ENCODE results near the gene PRKAG2. TPM values are rescaled to one million over a fixed set of nuclear protein-coding genes. Genes with fewer than 3 reads are reported as not detected.

Gene PRKAG2
- total and polyA plus RNA-seq, 2 donors, result 37.9 to 71.6 TPM

DNA sequence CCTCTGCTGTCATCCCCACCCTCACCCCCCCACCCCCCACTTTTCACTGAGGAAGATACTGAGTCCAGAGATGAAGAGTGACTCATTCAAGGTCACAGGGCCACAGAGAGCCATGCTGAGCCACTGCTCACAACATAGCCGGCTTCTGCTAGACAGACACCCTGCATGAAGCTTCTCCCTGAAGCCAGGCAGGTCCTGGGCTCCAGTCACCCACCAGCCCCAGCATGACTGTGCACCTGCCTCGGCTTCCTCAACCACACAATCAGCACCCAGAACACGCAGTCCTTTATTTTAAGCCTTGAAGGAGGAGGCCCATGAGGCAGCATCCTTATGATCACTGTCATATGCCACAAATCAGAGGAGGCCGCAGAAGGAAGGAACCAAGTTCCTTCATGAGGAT lies 19.2 kb upstream of the PRKAG2 start:
- no peaks in the 10 kb centered on the region for H3K36me3 ChIP-seq (ENCODE audit: insufficient read depth)
- H3K4me1 ChIP-seq (ENCODE audit: insufficient read depth), result no peaks in the 10 kb centered on the region
- DNase-seq (ENCODE audit: extremely low spot score), result no peak
- no peak overlapping the region for H3K27ac ChIP-seq (ENCODE audit: low read depth)
- H3K4me3 ChIP-seq (ENCODE audit: low read depth, low read length), result no peak overlapping the region
- 90% methylated on average over 4 of the region's 4 CpGs for WGBS

DNA sequence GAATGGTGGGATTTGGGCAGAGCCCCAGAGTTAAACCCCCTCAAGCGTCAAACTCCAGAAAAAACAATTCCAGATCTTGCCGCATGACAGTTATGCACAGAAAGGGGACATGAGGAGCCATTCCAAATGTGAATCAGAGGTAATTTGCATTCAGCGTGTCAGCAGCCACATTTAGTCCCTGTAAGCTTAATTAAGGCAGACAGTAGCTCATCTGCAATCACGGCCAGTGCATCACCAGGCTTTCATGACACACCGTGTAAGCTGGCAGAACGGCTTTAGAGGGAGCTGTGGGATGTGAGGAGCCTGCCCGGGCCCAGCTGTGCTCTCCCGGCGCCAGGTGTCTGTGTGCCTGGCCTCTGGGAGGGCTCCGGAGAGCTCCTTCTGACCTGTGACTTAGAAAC lies 18.7 kb upstream of the PRKAG2 start:
- H3K36me3 ChIP-seq (ENCODE audit: insufficient read depth), result no peaks in the 10 kb centered on the region
- H3K4me3 ChIP-seq (ENCODE audit: low read depth, low read length), result no peak overlapping the region
- WGBS, result 85% methylated on average over 10 of the region's 10 CpGs
- no peaks in the 10 kb centered on the region for H3K4me1 ChIP-seq (ENCODE audit: insufficient read depth)
- H3K27ac ChIP-seq (ENCODE audit: low read depth), result no peak overlapping the region
- no peak for DNase-seq (ENCODE audit: extremely low spot score)

DNA sequence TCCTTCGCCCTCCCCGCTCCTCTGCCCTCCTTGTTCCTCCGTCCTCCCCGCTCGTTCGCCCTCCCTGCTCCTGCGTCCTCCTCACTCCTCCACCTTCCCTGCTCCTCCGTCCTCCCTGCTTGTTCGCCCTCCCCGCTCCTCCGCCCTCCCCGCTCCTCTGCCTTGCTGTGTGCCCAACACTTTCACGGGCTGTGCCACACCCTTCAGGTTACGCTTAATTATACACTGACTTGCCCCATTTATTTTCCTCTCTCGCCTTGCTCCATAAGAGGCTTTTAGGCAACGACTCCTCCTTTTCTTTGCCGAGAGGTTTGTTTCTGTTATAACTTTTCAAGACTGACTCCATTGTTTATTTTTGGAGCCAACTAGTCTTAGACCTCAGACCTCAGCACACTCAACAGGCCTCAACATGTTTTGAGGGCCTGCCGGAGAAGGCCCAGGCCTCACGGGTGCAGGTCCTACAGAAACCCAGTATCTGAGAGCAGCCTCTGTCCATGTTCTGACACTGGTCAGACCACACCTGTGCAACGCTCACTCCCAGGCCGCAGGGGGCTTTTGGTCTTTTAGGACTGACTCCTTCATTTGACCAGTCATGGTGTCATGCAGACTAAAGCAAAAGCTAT lies 18.2 kb upstream of the PRKAG2 start:
- 80% methylated on average over 21 of the region's 21 CpGs for WGBS
- H3K4me1 ChIP-seq (ENCODE audit: insufficient read depth), result no peaks in the 10 kb centered on the region
- H3K4me3 ChIP-seq (ENCODE audit: low read depth, low read length), result no peak overlapping the region
- H3K36me3 ChIP-seq (ENCODE audit: insufficient read depth), result no peaks in the 10 kb centered on the region
- no peak overlapping the region for H3K27ac ChIP-seq (ENCODE audit: low read depth)
- DNase-seq (ENCODE audit: extremely low spot score), result no peak

DNA sequence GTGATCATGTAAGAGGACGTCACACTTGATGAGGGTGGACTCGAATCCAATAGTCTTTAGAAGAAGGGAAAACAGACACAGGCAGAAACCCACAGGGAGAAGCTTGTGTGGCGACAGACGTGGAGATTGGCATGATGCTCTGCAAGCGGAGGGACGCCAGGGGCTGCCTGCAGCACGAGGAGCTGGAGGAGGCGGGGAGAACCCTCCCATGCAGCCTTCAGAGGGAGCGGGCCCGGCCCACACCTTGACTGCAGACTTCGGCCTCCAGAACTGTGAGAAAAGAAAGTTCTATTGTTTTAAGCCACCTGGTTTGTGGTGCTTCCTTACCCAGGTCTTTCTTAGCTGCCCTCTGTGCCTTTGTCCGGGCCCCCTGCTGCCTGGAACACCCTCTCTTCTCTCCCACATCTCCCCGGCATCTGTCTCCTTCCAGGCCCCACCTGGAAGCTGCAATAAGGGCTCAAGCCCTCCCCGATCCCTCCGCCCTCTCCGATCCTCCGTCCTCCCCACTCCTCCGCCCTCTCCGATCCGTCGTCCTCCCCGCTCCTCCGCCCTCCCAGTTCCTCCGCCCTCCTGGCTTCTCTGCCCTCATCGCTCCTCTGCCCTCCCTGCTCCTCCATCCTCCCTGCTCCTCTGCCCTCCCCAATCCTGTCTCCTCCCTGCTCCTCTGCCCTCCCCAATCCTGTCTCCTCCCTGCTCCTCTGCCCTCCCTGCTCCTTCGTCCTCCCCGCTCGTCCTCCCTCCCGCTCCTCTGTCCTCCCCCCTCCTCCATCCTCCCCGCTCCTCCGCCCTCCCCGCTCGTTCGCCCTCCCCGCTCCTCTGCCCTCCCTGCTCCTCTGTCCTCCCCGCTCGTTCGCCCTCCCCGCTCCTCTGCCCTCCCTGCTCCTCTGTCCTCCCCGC lies 17.4 kb upstream of the PRKAG2 start:
- H3K4me3 ChIP-seq (ENCODE audit: low read depth, low read length), result no peak overlapping the region
- H3K36me3 ChIP-seq (ENCODE audit: insufficient read depth), result no peaks in the 10 kb centered on the region
- no peaks in the 10 kb centered on the region for H3K4me1 ChIP-seq (ENCODE audit: insufficient read depth)
- DNase-seq (ENCODE audit: extremely low spot score), result no peak
- H3K27ac ChIP-seq (ENCODE audit: low read depth), result no peak overlapping the region
- 87% methylated on average over 39 of the region's 40 CpGs for WGBS

DNA sequence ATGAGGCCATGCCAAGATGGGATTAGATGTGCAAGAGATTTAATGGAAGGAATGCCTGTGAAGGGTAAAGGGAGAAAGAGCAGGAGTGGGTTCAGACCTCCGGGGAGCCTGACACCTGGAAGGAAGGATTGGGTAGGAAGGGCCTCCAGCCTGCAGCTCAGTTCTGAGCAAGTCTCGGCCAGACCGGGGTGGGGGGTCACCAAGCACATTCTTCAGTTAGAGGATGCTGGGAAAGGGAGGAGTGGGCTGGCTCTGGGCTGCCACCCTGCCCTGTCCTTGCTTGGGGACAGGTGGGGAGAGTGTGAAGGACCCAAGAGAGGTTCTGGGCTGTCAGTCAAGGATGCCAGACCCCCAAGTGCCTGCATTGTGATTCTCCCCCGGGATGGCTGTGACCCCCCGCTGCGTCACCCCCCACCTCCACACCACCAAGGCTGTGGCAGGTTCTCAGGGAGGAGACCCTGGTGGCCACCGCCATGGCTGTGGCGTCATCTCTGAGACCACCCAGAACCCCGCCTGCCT lies 16.5 kb upstream of the PRKAG2 start:
- Histone ChIP-seq H3K4me1 (ENCODE audit: insufficient read depth) (no peaks in the 10 kb centered on the region), H3K27ac (ENCODE audit: low read depth) (no peak overlapping the region), H3K4me3 (ENCODE audit: low read depth, low read length) (no peak overlapping the region), H3K36me3 (ENCODE audit: insufficient read depth) (no peaks in the 10 kb centered on the region)
- 75% methylated on average over 9 of the region's 9 CpGs for WGBS
- no peak for DNase-seq (ENCODE audit: extremely low spot score)

DNA sequence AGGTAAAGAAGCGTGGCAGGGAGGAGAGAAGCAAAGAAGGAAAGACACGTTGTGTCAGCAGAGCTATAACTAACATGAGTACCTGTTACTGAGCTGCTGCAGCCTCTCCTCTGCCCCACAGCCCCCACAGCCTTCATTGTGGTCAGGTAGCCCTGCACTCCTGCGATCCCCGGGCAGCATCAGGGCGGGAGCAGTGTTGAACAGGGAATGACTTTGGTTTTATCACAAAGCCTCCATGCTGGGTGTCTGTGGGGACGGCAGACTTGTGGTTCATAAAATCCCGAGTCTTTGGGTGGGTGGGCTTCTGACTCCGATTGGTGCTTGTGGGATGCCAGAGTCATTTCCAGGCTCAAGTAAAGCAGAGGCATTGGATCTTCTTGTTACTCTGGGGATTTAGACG lies 14.8 kb upstream of the PRKAG2 start:
- H3K27ac ChIP-seq (ENCODE audit: low read depth), result no peak overlapping the region
- 42% methylated on average over 9 of the region's 9 CpGs for WGBS
- no peaks in the 10 kb centered on the region for H3K4me1 ChIP-seq (ENCODE audit: insufficient read depth)
- no peaks in the 10 kb centered on the region for H3K36me3 ChIP-seq (ENCODE audit: insufficient read depth)
- DNase-seq (ENCODE audit: extremely low spot score), result no peak
- no peak overlapping the region for H3K4me3 ChIP-seq (ENCODE audit: low read depth, low read length)

DNA sequence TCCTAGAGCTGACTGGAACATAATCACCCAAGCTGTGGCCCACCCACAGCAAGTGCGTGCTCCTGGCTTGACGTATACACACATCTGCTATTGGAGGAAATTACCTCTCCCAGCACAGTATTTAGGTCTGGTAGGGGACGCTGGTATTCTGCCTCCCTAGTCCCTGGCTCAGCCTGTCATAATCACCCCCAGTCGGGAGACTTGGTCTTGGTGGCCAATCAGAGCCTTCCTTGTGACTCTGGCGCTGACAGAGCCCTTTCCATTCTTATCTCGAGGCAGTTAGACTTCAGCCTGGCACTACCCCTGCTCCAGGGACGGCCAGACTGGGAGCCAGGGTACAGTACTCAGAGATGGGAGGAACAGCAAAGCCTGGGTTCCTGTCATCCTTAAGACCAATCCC lies 14.3 kb upstream of the PRKAG2 start:
- Histone ChIP-seq H3K4me1 (ENCODE audit: insufficient read depth) (no peaks in the 10 kb centered on the region), H3K4me3 (ENCODE audit: low read depth, low read length) (no peak overlapping the region), H3K27ac (ENCODE audit: low read depth) (no peak overlapping the region), H3K36me3 (ENCODE audit: insufficient read depth) (no peaks in the 10 kb centered on the region)
- no peak for DNase-seq (ENCODE audit: extremely low spot score)
- WGBS, result 52% methylated on average over 7 of the region's 7 CpGs

DNA sequence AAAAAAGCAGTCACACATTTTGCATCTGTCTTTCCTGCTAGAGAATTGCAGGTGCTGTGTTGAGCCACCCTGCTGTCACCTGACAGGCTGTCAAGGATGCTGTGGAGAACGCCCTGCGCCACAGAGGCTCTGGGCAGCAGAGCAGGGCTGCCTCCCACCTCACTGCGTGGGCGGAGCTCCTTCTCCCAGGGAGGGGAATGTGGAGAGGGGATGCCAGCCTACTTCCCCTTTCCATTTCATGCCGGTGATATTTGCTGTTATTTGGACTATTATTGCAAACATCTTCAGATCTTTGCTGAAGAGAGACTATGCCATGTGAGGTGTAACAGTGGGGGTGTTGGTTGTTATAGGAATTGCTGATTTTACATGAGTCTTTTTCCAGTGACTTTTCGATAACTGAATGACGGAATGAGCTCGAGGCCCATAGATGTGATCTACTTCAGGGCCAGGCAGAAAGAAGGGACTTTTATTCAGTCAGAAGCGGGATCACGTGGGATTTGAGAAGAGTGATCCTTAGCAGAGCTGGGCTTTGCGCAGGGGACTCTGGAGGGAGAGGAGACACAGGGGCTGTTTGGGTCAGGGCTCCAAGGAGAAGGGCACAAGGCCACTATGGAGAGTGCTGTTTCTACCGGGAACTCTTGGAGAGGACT lies 13.6 kb upstream of the PRKAG2 start:
- no peaks in the 10 kb centered on the region for H3K4me1 ChIP-seq (ENCODE audit: insufficient read depth)
- H3K36me3 ChIP-seq (ENCODE audit: insufficient read depth), result no peaks in the 10 kb centered on the region
- no peak for DNase-seq (ENCODE audit: extremely low spot score)
- no peak overlapping the region for H3K4me3 ChIP-seq (ENCODE audit: low read depth, low read length)
- 68% methylated on average over 12 of the region's 12 CpGs for WGBS
- H3K27ac ChIP-seq (ENCODE audit: low read depth), result no peak overlapping the region

DNA sequence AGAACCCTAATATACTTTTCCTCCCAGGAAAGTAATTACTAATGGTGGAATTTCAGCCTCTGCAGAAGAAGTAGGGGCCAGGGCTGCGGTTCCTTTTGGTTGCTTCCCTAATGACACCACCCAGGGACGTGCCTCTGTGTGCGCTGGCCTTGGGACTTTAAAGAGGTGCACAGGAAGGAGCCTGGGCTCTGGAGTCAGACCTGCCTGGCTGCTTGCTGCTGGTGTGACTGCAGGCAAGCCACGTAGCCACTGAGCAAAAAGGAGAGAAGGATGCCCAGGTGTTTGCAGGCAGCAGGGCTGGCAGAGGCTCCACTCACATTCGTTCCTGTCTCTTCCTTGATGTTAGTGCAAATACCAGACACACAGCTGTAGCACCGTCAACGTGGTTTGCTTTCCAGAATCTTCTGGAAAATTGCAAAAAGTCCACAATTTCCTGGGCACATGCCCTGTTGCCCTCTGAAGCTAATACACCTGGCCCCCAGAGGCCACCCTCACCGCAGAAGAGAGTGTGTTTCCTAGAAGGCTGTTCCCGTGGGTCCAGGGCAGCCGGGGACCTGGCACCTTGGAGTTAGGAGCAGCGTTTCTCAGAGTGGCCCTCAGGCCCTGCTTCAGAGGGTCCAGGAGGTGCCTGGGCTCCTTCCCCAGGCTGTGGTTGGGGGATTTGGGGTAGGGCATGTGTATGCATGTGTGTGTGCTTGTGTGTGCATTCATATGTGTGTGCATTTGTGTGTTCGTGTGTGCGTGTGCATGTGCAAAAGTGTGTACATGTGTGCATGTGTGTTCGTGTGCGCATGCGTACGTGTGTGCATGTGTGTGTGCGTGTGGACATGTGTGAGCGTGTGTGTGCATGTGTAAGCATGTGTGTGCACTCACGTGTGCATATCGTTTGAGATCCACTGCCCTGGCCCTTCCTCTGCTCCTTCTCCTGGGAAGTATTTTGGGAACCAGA lies 12.8 kb upstream of the PRKAG2 start:
- no peak for DNase-seq (ENCODE audit: extremely low spot score)
- Histone ChIP-seq H3K4me3 (ENCODE audit: low read depth, low read length) (no peak overlapping the region), H3K4me1 (ENCODE audit: insufficient read depth) (no peaks in the 10 kb centered on the region), H3K27ac (ENCODE audit: low read depth) (no peak overlapping the region), H3K36me3 (ENCODE audit: insufficient read depth) (no peaks in the 10 kb centered on the region)
- 81% methylated on average over 21 of the region's 21 CpGs for WGBS

DNA sequence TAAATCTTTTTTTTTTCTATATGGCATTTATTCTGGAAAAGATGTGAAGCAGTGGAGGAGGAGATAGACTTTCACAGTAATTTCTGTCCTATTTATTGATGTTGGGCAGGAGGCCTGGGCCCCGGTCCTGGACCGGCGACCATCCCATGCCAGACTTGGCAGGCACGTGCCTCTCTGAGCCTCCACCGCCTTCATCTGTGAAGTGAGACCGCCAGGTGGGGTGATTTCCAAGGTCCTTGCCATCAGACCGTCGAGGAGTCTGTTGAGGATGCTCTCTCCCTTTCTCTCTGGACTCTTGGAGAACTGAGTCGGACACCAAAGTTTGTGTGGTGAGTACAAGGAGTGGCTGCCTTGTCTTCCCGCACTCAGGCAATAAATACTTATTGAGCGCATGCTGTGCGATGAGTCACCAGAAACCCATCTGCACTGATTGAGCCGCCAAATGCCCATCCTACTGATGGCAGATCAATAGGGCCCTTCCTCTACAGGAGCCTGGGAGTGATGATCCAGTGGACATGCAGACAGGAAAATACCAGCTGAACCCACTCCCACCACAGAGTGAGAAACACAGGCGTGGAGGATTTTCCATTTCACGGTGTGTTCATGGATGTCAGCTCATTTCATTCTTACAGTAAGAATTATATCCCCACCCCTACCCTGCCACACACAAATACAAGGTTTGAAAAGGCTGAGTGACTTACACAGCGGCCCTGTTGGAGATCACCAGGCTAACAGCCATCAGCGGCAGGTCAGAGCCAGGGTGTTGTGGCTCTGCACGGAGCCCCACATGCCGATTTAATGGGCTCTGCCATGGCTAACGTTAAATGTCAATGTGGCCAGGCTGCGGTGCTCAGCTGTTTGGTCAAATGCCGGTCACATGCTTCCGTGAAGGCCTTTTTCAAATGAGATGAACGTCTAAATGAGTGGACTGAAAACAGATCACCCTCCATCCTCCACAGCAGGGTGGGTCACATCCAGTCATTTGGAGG lies 11.5 kb upstream of the PRKAG2 start:
- Histone ChIP-seq H3K27ac (ENCODE audit: low read depth) (no peak overlapping the region), H3K4me3 (ENCODE audit: low read depth, low read length) (no peak overlapping the region), H3K4me1 (ENCODE audit: insufficient read depth) (no peaks in the 10 kb centered on the region), H3K36me3 (ENCODE audit: insufficient read depth) (no peaks in the 10 kb centered on the region)
- no peak for DNase-seq (ENCODE audit: extremely low spot score)
- 71% methylated on average over 24 of the region's 24 CpGs for WGBS

DNA sequence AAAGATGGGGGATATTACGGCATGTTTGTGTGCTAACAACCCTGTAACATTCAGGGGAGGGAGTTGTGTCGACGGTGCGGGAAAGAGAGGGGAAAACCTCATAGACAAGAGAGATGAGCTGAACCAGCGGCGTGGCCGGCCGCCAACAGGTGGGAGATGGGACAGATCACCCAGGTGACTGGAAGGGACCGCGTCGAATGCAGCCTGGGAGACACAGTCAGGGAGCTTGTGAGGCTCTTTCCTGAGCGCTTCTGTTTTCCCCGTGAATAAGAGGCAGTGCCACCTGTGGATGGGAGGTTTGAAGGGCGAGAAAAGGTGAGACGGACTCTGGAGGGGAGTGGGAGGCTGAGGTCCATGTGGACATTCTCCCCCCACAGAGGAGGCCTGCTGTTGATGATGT lies 9.9 kb upstream of the PRKAG2 start:
- Histone ChIP-seq H3K4me3 (ENCODE audit: low read depth, low read length) (no peak overlapping the region), H3K36me3 (ENCODE audit: insufficient read depth) (no peaks in the 10 kb centered on the region), H3K27ac (ENCODE audit: low read depth) (no peak overlapping the region), H3K4me1 (ENCODE audit: insufficient read depth) (no peaks in the 10 kb centered on the region)
- 75% methylated on average over 15 of the region's 15 CpGs for WGBS
- DNase-seq (ENCODE audit: extremely low spot score), result no peak

DNA sequence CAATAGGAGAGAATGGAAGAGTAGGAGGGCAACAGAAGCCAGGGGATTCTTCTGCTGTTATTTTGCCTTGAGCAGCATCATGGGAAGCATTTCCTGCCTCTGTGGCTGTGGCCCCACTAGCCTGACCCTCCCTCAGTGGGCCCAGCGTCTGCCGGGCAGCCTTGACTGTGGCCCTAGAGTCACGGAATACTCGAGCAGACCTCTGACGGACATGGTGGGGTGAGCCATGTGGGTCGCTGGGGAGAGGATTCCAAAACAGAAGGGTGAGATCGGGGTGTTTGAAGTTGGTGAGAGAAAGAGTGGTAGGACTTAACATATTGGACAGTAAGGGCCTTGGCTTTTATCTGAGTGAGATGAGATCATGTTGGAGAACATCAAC lies 8.3 kb upstream of the PRKAG2 start:
- no peak for DNase-seq (ENCODE audit: extremely low spot score)
- Histone ChIP-seq H3K27ac (ENCODE audit: low read depth) (no peak overlapping the region), H3K36me3 (ENCODE audit: insufficient read depth) (no peaks in the 10 kb centered on the region), H3K4me1 (ENCODE audit: insufficient read depth) (no peaks in the 10 kb centered on the region), H3K4me3 (ENCODE audit: low read depth, low read length) (no peak overlapping the region)
- 90% methylated on average over 7 of the region's 7 CpGs for WGBS
